Fibroblast of lung (primary cell): ENCODE measurements around the gene B4GAT1.
A peak's percentile ranks its signal among the peaks of the same experiment; 100 is the strongest.

Experiments used
- CTCF ChIP-seq, 2 donors: IDR thresholded peaks in 1 of 2; conservative IDR thresholded peaks in 1 of 2; 1 replicate in 1 of 2; 2 replicates in 1 of 2; pipeline ENCODE4 v1.5.1; 2011 to 2012; ENCODE audit warnings: low read length in 2 of 2, control low read depth in 1 of 2, inconsistent platforms in 1 of 2, low read depth in 1 of 2, mild to moderate bottlenecking in 1 of 2
- EZH2 ChIP-seq: IDR thresholded peaks from 2 replicates; pipeline ENCODE4 v1.5.1; 2012; ENCODE audit warnings: low read length, control low read depth, mild to moderate bottlenecking; ENCODE audit errors: missing control alignments

DNA sequence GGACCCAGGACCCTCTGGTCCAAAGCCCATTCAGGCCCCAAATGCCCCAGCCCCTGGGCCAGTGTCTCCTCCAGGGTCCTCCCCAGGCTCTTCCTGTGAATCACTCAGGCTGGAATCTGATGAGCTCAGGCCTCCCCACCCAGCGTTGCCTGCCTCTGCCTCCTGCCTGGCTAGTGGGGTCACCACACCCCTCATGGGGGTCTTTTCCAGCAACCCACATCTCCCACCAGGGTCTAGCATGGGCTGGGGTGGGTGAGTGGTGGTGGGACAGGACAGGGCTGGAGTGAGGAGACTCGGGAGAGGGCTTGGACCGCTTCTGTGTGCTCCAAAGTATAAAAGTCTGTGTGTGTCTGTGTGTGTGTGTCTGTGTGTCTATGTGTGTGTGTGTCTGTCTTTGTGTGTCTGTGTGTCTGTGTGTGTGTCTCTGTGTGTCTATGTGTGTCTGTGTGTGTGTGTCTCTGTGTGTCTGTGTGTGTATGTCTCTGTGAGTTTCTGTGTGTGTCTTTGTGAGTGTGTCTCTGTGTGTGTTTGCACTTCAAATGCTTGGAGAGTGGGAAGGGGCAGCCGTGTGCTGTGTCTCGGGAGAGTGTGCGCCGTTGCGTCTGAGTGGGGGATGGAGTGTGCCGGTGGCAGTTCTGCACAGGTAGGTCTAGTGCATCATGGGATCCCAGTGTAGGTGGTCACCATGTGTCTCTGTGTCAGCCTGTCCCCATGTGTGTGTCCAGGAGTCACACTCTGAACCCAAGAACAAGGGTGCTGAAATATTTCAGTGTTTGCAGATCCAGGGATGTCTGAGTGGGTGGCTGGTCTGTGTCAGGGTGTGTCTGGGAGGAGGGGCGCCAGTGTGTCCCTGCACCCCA is 20.0 kb downstream of the B4GAT1 start:
- TF ChIP-seq CTCF (conservative IDR thresholded peaks at IDR 0.05 in 1 of 2, IDR thresholded peaks at IDR 0.05 in 1 of 2; ENCODE audit: low read depth in 1 of 2, low read length in 2 of 2) (peak in 1 of 2 donors; percentile 9), EZH2 (no peak)
